ENCODE results near the gene LGR6.

Gene LGR6

GRCh38 chr1:202291961-202292712 lies 98.5 kb downstream of the LGR6 start:
- DNase-seq = no peak

GRCh38 chr1:202292773-202293172 lies 99.2 kb downstream of the LGR6 start:
- DNase-seq = no peak

- DNase-seq = no peak
These were observed 100.0 kb downstream of the LGR6 start for GRCh38 chr1:202293569-202293968.

- no peak for DNase-seq
These were observed 108.6 kb downstream of the LGR6 start for GRCh38 chr1:202302166-202302565.

GRCh38 chr1:202304375-202304774 lies 110.8 kb downstream of the LGR6 start:
- no peak for DNase-seq

- no peak for DNase-seq
These were observed 111.6 kb downstream of the LGR6 start for GRCh38 chr1:202305168-202305567.

- no peak for DNase-seq
These were observed 113.1 kb downstream of the LGR6 start for GRCh38 chr1:202306535-202307345.

- no peak for DNase-seq
These were observed 116.6 kb downstream of the LGR6 start for GRCh38 chr1:202310071-202310725.

GRCh38 chr1:202310746-202311145 lies 117.1 kb downstream of the LGR6 start:
- no peak for DNase-seq

- no peak for DNase-seq
These were observed 118.5 kb downstream of the LGR6 start for GRCh38 chr1:202311875-202312635.

GRCh38 chr1:202315576-202316168 lies 122.1 kb downstream of the LGR6 start:
- DNase-seq = peak; percentile 72

- no peak for DNase-seq
These were observed 122.6 kb downstream of the LGR6 start for GRCh38 chr1:202316186-202316585.

GRCh38 chr1:202317941-202318925 lies 124.6 kb downstream of the LGR6 start:
- no peak for DNase-seq

GRCh38 chr1:202319381-202320080 lies 125.9 kb downstream of the LGR6 start:
- DNase-seq = no peak

- DNase-seq = no peak
These were observed 126.4 kb downstream of the LGR6 start for GRCh38 chr1:202320081-202320405.

- no peak for DNase-seq
These were observed 130.1 kb downstream of the LGR6 start for GRCh38 chr1:202323731-202324130.

GRCh38 chr1:202324646-202325045 lies 131.0 kb downstream of the LGR6 start:
- DNase-seq = no peak

GRCh38 chr1:202329891-202330290 lies 136.3 kb downstream of the LGR6 start:
- DNase-seq = no peak

GRCh38 chr1:202333861-202334260 lies 140.3 kb downstream of the LGR6 start:
- DNase-seq = no peak

GRCh38 chr1:202343652-202344349 lies 150.2 kb downstream of the LGR6 start:
- DNase-seq = peak; percentile 66
